Transverse colon (tissue), 4 donors: ENCODE results near the gene P2RX4. TPM values are rescaled to one million over a fixed set of nuclear protein-coding genes. Genes with fewer than 3 reads are reported as not detected.

Source experiments
- DNase-seq: peaks from one replicate; pipeline ENCODE4 v3.0.0-alpha.2; 2019
- H3K27ac ChIP-seq, 4 donors: fragments of 200-600 bp; sonication (generic); 2 replicates each; pipeline ENCODE4 v1.5.1; 2016 to 2018; ENCODE audit warnings: inconsistent platforms in 4 of 4
- H3K27me3 ChIP-seq: fragments of 200-600 bp; sonication (generic); 2 replicates; pipeline ENCODE4 v1.5.1; 2017; ENCODE audit warnings: inconsistent platforms
- H3K36me3 ChIP-seq, 4 donors: fragments of 200-600 bp; sonication (generic); 2 replicates each; pipeline ENCODE4 v1.5.1; 2017 to 2019; ENCODE audit warnings: inconsistent platforms in 4 of 4
- H3K4me1 ChIP-seq, 4 donors: fragments of 200-600 bp; sonication (generic); 2 replicates each; pipeline ENCODE4 v1.5.1; 2017 to 2020; ENCODE audit warnings: inconsistent platforms in 4 of 4
- H3K4me3 ChIP-seq, 4 donors: fragments of 200-600 bp; sonication (generic); 1 replicate in 1 of 4; 2 replicates in 3 of 4; pipeline versions ENCODE4 v1.5.1 to v1.6.1; 2017 to 2019; ENCODE audit warnings: inconsistent platforms in 4 of 4
- H3K9me3 ChIP-seq, 2 donors: fragments of 200-600 bp; sonication (generic); 2 replicates each; pipeline ENCODE4 v1.5.1; 2017 to 2019; ENCODE audit warnings: inconsistent platforms in 2 of 2
- EP300 ChIP-seq: sonication (generic); formaldehyde crosslinking; IDR thresholded peaks from one replicate; pipeline ENCODE4 v1.6.1; 2017; ENCODE audit warnings: antibody characterized with exemption, low read depth
- POLR2A ChIP-seq: fragments of 450-650 bp; IDR thresholded peaks from one replicate; pipeline ENCODE4 v1.6.1; 2016; ENCODE audit warnings: antibody characterized with exemption, mild to moderate bottlenecking, moderate library complexity
- POLR2AphosphoS5 ChIP-seq, 3 donors: sonication (generic); formaldehyde crosslinking; IDR thresholded peaks; one replicate each; pipeline ENCODE4 v1.6.1; 2016; ENCODE audit warnings: antibody characterized with exemption in 3 of 3
- WGBS, 2 donors: methylation state at CpG; one replicate each; pipeline ENCODE4 v1.1.5; 2018; ENCODE audit warnings: low coverage in 1 of 2; 5-methylcytosine and 5-hydroxymethylcytosine counted together
- in situ Hi-C, 4 donors: fragments of 200-750 bp; cut with MboI; loops; one replicate each; pipeline versions ENCODE4 v1.15.0 to v1.15.1; 2017; ENCODE audit warnings: low sequenced_read_pairs in 3 of 4, low pct_ligation_motif_present in 1 of 4, low pct_unique_long_range_greater_than_20kb in 1 of 4
- intact Hi-C: fragments of 100-400 bp; cut with DNase I; formaldehyde crosslinking; loops from one replicate; pipeline ENCODE4 v1.15.1; 2023; ENCODE audit warnings: low total_unique reads
- total RNA-seq, 4 donors: library from RNA; depleted of rRNA; stranded (reverse); fragments of >200 nt; gene quantifications; one replicate each; pipeline ENCODE4 v1.1.0, GENCODE V29; 2016
- TF ChIP-seq, protein P1 (sequence below), 5 experiments: fragments of 200-600 bp in 3 of 5; fragments of 450-650 bp in 2 of 5; sonication (generic) in 3 of 5; IDR thresholded peaks; 1 replicate in 2 of 5; 2 replicates in 3 of 5; pipeline ENCODE4 v1.5.1; 2016 to 2017; ENCODE audit warnings: antibody characterized with exemption in 5 of 5, inconsistent platforms in 3 of 5, mild to moderate bottlenecking in 2 of 5, moderate library complexity in 1 of 5

The P2RX4 gene
- total RNA-seq, 4 donors from 2014 or later: 103 to 435 (median 217) TPM

DNA sequence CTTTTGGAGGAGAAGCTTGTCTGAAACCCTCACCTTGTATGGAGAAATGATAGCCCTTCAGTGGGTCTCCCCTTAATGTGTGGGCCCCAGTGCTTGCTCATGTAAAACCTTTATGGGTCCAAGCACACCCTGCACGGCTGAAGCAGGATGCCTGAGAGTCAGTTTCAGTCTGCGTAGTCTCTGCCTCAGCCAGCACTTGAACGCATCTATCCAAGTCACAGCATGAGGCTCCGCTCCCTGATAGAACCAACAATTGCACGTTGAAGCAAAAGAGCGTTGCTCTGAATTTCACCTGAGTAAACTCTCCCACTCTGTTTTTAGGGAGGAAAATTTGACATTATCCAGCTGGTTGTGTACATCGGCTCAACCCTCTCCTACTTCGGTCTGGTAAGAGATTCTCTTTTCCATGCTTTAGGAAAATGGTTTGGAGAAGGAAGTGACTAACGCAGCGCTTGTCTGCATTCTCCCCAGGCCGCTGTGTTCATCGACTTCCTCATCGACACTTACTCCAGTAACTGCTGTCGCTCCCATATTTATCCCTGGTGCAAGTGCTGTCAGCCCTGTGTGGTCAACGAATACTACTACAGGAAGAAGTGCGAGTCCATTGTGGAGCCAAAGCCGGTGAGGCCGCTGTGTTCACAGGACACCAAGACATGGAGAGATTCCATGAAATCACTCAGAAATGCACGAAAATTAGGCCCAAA, 33.0 kb upstream of the P2RX4 start:
- no peak for DNase-seq
- no peaks in the 10 kb centered on the region for H3K27me3 ChIP-seq
- no peaks in the 10 kb centered on the region for H3K9me3 ChIP-seq
- H3K36me3 ChIP-seq: no peaks in the 10 kb centered on the region
- no peak overlapping the region for H3K4me3 ChIP-seq
- in situ Hi-C loops: no loop called here
- H3K27ac ChIP-seq: no peak overlapping the region
- intact Hi-C loops: loop anchor here (5.0 kb wide), 1 partner anchor 835 kb away; no protein-coding TSS in a partner anchor
- no peak for TF ChIP-seq POLR2A
- TF ChIP-seq POLR2AphosphoS5 (IDR thresholded peaks at IDR 0.05): no peak
- TF ChIP-seq, protein P1, sequence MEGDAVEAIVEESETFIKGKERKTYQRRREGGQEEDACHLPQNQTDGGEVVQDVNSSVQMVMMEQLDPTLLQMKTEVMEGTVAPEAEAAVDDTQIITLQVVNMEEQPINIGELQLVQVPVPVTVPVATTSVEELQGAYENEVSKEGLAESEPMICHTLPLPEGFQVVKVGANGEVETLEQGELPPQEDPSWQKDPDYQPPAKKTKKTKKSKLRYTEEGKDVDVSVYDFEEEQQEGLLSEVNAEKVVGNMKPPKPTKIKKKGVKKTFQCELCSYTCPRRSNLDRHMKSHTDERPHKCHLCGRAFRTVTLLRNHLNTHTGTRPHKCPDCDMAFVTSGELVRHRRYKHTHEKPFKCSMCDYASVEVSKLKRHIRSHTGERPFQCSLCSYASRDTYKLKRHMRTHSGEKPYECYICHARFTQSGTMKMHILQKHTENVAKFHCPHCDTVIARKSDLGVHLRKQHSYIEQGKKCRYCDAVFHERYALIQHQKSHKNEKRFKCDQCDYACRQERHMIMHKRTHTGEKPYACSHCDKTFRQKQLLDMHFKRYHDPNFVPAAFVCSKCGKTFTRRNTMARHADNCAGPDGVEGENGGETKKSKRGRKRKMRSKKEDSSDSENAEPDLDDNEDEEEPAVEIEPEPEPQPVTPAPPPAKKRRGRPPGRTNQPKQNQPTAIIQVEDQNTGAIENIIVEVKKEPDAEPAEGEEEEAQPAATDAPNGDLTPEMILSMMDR (IDR thresholded peaks at IDR 0.05): no peak
- TF ChIP-seq EP300: no peak
- WGBS, 2 donors: 86 to 89% methylated on average over 11 to 19 of the region's 19 CpGs
- H3K4me1 ChIP-seq: peaks cover 0 to 6% (median 0%) of the 10 kb centered on the region in 4 donors

DNA sequence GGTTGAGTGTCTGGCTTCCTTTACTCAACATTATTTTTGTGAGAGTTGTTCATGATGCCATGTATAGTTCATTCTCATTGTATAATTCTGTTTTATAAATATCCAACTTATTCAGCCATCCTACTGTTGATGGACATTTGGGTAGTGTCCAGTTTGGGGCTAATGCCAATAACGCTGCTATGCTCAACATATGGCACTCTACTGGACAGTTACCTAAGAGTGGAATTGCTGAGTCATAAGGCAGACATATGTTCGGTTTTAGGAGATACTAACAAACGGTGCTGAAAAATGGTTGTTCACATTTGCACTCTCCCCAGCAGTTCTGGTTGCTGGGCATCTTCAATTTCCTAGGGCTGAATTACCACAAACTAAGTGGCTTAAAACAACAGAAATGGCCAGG, 28.7 kb upstream of the P2RX4 start:
- no peak for DNase-seq
- intact Hi-C loops (loop anchor here (5.0 kb wide), 1 partner anchor 1456 kb away; no protein-coding TSS in a partner anchor), in situ Hi-C loops (no loop called here)
- H3K27ac ChIP-seq: no peak overlapping the region
- WGBS, 2 donors: 80 to 87% methylated on average over 3 of the region's 3 CpGs
- H3K36me3 ChIP-seq: no peaks in the 10 kb centered on the region
- H3K4me1 ChIP-seq: no peaks in the 10 kb centered on the region
- no peak overlapping the region for H3K4me3 ChIP-seq
- TF ChIP-seq EP300 (no peak), POLR2AphosphoS5 (IDR thresholded peaks at IDR 0.05) (no peak), POLR2A (no peak)
- TF ChIP-seq, protein P1 (IDR thresholded peaks at IDR 0.05): no peak
- no peaks in the 10 kb centered on the region for H3K9me3 ChIP-seq
- no peaks in the 10 kb centered on the region for H3K27me3 ChIP-seq

DNA sequence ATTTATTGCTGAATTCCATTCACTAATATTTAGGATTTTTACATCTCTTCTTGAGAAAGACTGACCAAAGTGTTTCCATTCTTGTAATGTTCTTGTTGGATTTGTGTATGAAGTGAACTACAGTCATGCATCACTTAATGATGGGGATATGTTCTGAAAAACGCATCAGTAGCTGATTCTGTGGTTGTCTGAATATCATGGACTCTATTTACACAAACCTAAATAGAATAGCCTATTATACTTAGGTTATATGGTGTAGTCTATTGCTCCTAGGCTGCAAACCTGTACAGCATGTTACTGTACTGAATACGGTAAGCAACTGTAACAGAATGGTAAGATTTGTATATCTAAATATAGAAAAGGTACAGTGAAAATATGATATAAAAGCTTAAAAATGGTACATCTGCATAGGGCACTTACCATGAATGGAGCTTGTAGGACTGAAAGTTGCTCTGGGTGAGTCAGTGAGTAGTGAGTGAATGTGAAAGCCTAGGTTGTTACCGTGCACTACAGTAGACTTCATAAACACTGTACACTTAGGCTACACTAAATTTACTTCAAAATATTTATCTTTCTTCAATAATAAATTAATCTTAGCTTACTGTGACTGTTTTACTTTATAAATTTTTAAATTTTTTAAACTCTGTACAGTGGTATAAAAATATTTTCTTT, 27.6 kb upstream of the P2RX4 start:
- H3K36me3 ChIP-seq: no peaks in the 10 kb centered on the region
- intact Hi-C loops (loop anchor here (5.0 kb wide), 1 partner anchor 1455 kb away; no protein-coding TSS in a partner anchor), in situ Hi-C loops (no loop called here)
- no peaks in the 10 kb centered on the region for H3K27me3 ChIP-seq
- DNase-seq: no peak
- 76 to 78% methylated on average over 3 of the region's 3 CpGs for WGBS, 2 donors
- no peak for TF ChIP-seq POLR2AphosphoS5 (IDR thresholded peaks at IDR 0.05)
- no peak for TF ChIP-seq EP300
- TF ChIP-seq, protein P1 (IDR thresholded peaks at IDR 0.05): no peak
- no peak for TF ChIP-seq POLR2A
- H3K27ac ChIP-seq: no peak overlapping the region
- no peak overlapping the region for H3K4me3 ChIP-seq
- no peaks in the 10 kb centered on the region for H3K9me3 ChIP-seq
- no peaks in the 10 kb centered on the region for H3K4me1 ChIP-seq

DNA sequence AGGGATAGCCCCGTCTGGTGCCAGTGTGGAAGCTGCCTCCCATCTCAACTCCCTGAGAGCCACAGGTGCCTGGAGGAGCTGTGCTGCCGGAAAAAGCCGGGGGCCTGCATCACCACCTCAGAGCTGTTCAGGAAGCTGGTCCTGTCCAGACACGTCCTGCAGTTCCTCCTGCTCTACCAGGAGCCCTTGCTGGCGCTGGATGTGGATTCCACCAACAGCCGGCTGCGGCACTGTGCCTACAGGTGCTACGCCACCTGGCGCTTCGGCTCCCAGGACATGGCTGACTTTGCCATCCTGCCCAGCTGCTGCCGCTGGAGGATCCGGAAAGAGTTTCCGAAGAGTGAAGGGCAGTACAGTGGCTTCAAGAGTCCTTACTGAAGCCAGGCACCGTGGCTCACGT, 25.5 kb upstream of the P2RX4 start:
- H3K27ac ChIP-seq: no peak overlapping the region
- no peaks in the 10 kb centered on the region for H3K9me3 ChIP-seq
- WGBS, 2 donors: 89% methylated on average over 9 of the region's 15 CpGs; no CpG with 5 or more reads in 1 of the 2 donors
- in situ Hi-C loops (no loop called here), intact Hi-C loops (loop anchor here (5.0 kb wide), 1 partner anchor 1453 kb away; no protein-coding TSS in a partner anchor)
- no peaks in the 10 kb centered on the region for H3K27me3 ChIP-seq
- TF ChIP-seq, protein P1 (IDR thresholded peaks at IDR 0.05): no peak
- no peak for TF ChIP-seq POLR2A
- no peak for TF ChIP-seq EP300
- TF ChIP-seq POLR2AphosphoS5 (IDR thresholded peaks at IDR 0.05): no peak
- H3K4me3 ChIP-seq: no peak overlapping the region
- no peak for DNase-seq
- no peaks in the 10 kb centered on the region for H3K4me1 ChIP-seq
- no peaks in the 10 kb centered on the region for H3K36me3 ChIP-seq
